Chondrocyte (in vitro differentiated cells): ENCODE measurements around the gene RBM38. TPM values are rescaled to one million over a fixed set of nuclear protein-coding genes. Genes with fewer than 3 reads are reported as not detected.
A peak's percentile ranks its signal among the peaks of the same experiment; 100 is the strongest.

Source experiments
- DNase-seq: peaks from one replicate; pipeline ENCODE4 v3.0.0; 2021; ENCODE audit warnings: mixed read lengths, low spot score
- H3K27ac Mint-ChIP-seq: one replicate; pipeline ENCODE4 v1.8.0; 2021; ENCODE audit warnings: mild to moderate bottlenecking, moderate library complexity, mixed read lengths; ENCODE audit not compliant: unreplicated experiment
- H3K27me3 Mint-ChIP-seq: 2 replicates; pipeline ENCODE4 v1.8.0; 2021; ENCODE audit warnings: low read depth, mixed read lengths
- H3K36me3 Mint-ChIP-seq: 2 replicates; pipeline ENCODE4 v1.8.0; 2021; ENCODE audit warnings: low read depth, mixed read lengths
- H3K4me1 Mint-ChIP-seq: 2 replicates; pipeline ENCODE4 v1.8.0; 2021; ENCODE audit warnings: low read depth, mild to moderate bottlenecking, mixed read lengths
- H3K4me3 Mint-ChIP-seq: one replicate; pipeline ENCODE4 v1.8.0; 2021; ENCODE audit warnings: mild to moderate bottlenecking, moderate library complexity, mixed read lengths; ENCODE audit not compliant: unreplicated experiment
- H3K9me3 Mint-ChIP-seq: 2 replicates; pipeline ENCODE4 v1.8.0; 2021; ENCODE audit warnings: low read depth, mixed read lengths
- CTCF ChIP-seq: fragments of 200-600 bp; sonication (generic); IDR thresholded peaks from 2 replicates; pipeline ENCODE4 v1.5.0; 2021; ENCODE audit warnings: antibody characterized with exemption, mild to moderate bottlenecking, moderate library complexity
- total RNA-seq: library from RNA; stranded (reverse); gene quantifications from 3 replicates; pipeline ENCODE4 v1.2.1, GENCODE V29; 2021

The RBM38 gene
- total RNA-seq, 1 donor from 2014 or later, result 11.2 TPM

DNA sequence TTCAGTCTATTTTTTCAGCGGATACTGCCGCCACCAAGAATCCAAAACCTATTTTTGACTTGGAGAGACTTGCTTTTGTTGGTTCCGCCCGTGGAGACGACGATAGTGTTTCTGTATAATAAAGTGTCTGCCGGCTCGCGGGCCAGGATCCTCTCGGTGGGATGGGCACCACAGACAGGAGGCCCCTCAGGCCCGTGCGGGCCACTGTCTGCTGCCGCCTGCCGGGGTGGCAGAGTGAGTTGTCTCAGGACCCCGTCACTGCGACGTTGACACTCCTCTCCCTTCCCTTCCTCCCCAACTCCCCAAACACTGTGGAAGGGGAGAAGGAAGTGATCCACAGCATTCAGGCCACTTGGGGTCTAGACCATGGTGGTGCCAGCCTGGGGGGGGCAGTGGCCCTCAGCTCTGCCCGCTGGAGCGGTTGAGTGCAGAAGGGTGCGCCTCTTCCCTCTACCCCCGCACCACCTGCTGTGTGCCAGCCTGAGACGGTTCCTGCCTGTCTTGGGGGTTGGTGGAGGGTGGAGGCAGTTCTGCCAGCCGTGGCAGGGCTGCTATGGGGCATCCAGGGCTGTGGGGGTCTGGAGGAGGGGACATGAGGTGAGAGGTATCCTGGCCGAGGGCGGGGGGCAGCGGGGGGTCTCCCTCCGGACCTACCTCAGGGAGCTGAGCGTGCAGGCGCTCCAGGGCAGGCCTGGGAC, 17.5 kb downstream of the RBM38 start:
- no peak overlapping the region for H3K27ac Mint-ChIP-seq
- no peaks in the 10 kb centered on the region for H3K27me3 Mint-ChIP-seq
- H3K4me3 Mint-ChIP-seq, result no peak overlapping the region
- no peaks in the 10 kb centered on the region for H3K9me3 Mint-ChIP-seq
- peaks cover 8% of the 10 kb centered on the region for H3K36me3 Mint-ChIP-seq
- DNase-seq, result no peak
- peaks cover 2% of the 10 kb centered on the region for H3K4me1 Mint-ChIP-seq
- TF ChIP-seq CTCF, result no peak

GRCh38 chr20:57409316-57409671, 18.1 kb downstream of the RBM38 start:
- H3K27me3 Mint-ChIP-seq, result no peaks in the 10 kb centered on the region
- peaks cover 2% of the 10 kb centered on the region for H3K4me1 Mint-ChIP-seq
- no peak overlapping the region for H3K27ac Mint-ChIP-seq
- peaks cover 8% of the 10 kb centered on the region for H3K36me3 Mint-ChIP-seq
- no peak for DNase-seq
- no peak for TF ChIP-seq CTCF
- no peak overlapping the region for H3K4me3 Mint-ChIP-seq
- no peaks in the 10 kb centered on the region for H3K9me3 Mint-ChIP-seq

DNA sequence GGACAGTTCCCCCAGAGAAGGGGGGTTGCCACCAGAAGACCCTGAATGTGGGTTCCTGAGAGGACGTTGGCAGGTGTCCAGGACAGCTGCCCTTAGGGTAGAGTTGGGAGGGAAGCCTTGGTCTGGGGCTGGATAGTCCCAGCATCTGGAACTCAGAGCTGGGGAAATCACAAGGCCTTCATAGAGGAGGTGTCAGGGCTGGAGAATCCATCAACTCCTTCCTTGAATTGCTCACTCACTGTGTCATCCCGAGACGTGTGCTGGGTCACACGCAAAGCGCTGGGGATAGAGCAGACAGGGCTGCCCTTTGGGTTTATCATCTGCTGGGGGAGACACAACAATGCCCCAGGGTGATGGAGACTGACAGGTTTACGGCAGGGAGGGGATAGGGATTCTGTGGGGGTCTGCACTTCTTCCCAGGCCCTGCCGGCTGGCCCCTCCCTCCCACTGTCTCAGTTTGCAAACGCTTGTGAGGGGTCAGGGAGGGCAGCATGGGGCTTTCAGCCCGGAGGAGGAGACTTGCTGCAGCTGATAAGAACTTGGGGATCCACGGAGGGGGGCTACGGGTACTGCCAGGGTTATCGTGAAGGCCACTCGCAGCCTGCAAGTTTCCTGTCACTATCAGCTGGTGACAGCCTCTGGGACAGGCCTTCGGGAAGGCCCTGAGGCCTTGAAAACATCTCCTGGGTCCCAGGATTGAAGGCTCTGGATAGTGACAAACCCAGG, 18.6 kb downstream of the RBM38 start:
- no peak for TF ChIP-seq CTCF
- peak overlapping the region; percentile 32 for H3K27ac Mint-ChIP-seq

GRCh38 chr20:57410398-57410920, 19.3 kb downstream of the RBM38 start:
- Mint-ChIP-seq H3K36me3 (peaks cover 8% of the 10 kb centered on the region), H3K27me3 (no peaks in the 10 kb centered on the region), H3K9me3 (no peaks in the 10 kb centered on the region), H3K27ac (no peak overlapping the region), H3K4me3 (no peak overlapping the region), H3K4me1 (peaks cover 2% of the 10 kb centered on the region)
- TF ChIP-seq CTCF, result no peak
- DNase-seq, result no peak

More for the DNA sequence above, 18.6 kb downstream of the RBM38 start:
- H3K9me3 Mint-ChIP-seq, result no peaks in the 10 kb centered on the region
- no peak overlapping the region for H3K4me3 Mint-ChIP-seq
- H3K27me3 Mint-ChIP-seq, result no peaks in the 10 kb centered on the region
- H3K4me1 Mint-ChIP-seq, result peaks cover 2% of the 10 kb centered on the region
- peaks cover 8% of the 10 kb centered on the region for H3K36me3 Mint-ChIP-seq
- DNase-seq, result no peak

DNA sequence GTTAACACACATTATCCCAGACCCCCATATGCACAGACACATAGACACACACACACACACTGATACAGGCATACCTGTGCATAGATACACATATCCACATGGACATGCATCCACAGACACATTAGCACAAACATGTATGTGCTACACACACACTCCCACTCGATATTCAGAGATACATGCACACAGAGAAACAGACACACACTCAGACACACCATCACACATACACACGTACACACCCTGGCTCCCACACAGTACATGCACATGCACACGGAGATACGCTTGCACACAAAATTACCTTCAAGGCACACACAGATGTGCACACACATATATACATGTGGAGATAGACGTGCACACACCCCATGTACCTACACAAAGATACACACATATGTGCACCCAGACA, 19.7 kb downstream of the RBM38 start:
- no peak for DNase-seq
- Mint-ChIP-seq H3K4me1 (peaks cover 2% of the 10 kb centered on the region), H3K4me3 (no peak overlapping the region), H3K9me3 (no peaks in the 10 kb centered on the region), H3K27me3 (no peaks in the 10 kb centered on the region), H3K27ac (no peak overlapping the region), H3K36me3 (peaks cover 8% of the 10 kb centered on the region)
- TF ChIP-seq CTCF, result no peak
